Hepatocyte (in vitro differentiated cells): ENCODE data around the gene PIGA.

Experiments
- CTCF ChIP-seq: fragments of 200-600 bp; sonication (generic); IDR thresholded peaks from 2 replicates; pipeline ENCODE4 v1.5.1; 2016; ENCODE audit warnings: antibody characterized with exemption, mild to moderate bottlenecking; ENCODE audit not compliant: poor library complexity
- EZH2phosphoT487 ChIP-seq: fragments of 200-600 bp; sonication (generic); IDR thresholded peaks from one replicate; pipeline ENCODE4 v1.6.1; 2018; ENCODE audit warnings: antibody characterized with exemption, mild to moderate bottlenecking, low read depth, moderate library complexity; ENCODE audit not compliant: unreplicated experiment, severe bottlenecking

GRCh38 chrX:15293451-15293850 lies 41.9 kb downstream of the PIGA start:
- no peak for TF ChIP-seq CTCF
- TF ChIP-seq EZH2phosphoT487 = no peak
